Measurements from ENCODE around the gene ATOH8.

Gene ATOH8

DNA sequence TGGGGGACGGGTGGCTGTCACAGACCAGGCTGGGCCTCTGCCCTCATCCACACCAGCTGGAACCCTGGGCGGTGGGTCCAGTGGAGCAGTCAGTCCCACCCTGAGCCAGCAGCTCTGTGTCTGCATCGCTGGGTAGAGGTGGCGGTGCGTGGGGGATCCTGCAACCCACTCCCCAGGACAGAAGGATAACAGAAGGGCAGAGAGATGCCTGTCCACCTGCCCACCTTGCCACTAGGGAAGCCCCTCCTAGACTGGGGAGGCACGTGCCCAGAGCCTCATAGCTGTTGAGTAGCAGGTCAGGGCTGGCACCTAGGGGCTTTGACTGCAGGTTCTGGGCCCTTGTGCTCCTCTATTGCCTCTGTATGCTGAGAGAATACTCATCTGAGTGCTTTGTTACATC is 2.4 kb downstream of the ATOH8 start:
- no peak for TF ChIP-seq RAD21 (IDR thresholded peaks at IDR 0.05; ENCODE audit: low read depth)
- no peak for TF ChIP-seq TAF1 (IDR thresholded peaks at IDR 0.05; ENCODE audit: low read depth)
- no peak for TF ChIP-seq CEBPB (IDR thresholded peaks at IDR 0.05)
- TF ChIP-seq FOXM1 (IDR thresholded peaks at IDR 0.05; ENCODE audit: borderline replicate concordance, low read depth), result no peak
- no peak for TF ChIP-seq TCF12 (IDR thresholded peaks at IDR 0.05; ENCODE audit: low read depth)
- TF ChIP-seq EP300 (IDR thresholded peaks at IDR 0.05; ENCODE audit: borderline replicate concordance), result no peak
- TF ChIP-seq, protein P1, sequence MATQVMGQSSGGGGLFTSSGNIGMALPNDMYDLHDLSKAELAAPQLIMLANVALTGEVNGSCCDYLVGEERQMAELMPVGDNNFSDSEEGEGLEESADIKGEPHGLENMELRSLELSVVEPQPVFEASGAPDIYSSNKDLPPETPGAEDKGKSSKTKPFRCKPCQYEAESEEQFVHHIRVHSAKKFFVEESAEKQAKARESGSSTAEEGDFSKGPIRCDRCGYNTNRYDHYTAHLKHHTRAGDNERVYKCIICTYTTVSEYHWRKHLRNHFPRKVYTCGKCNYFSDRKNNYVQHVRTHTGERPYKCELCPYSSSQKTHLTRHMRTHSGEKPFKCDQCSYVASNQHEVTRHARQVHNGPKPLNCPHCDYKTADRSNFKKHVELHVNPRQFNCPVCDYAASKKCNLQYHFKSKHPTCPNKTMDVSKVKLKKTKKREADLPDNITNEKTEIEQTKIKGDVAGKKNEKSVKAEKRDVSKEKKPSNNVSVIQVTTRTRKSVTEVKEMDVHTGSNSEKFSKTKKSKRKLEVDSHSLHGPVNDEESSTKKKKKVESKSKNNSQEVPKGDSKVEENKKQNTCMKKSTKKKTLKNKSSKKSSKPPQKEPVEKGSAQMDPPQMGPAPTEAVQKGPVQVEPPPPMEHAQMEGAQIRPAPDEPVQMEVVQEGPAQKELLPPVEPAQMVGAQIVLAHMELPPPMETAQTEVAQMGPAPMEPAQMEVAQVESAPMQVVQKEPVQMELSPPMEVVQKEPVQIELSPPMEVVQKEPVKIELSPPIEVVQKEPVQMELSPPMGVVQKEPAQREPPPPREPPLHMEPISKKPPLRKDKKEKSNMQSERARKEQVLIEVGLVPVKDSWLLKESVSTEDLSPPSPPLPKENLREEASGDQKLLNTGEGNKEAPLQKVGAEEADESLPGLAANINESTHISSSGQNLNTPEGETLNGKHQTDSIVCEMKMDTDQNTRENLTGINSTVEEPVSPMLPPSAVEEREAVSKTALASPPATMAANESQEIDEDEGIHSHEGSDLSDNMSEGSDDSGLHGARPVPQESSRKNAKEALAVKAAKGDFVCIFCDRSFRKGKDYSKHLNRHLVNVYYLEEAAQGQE (IDR thresholded peaks at IDR 0.05; ENCODE audit: low read depth), result no peak
- TF ChIP-seq ZBTB7A (IDR thresholded peaks at IDR 0.05; ENCODE audit: low read depth), result no peak
- TF ChIP-seq EGR1 (IDR thresholded peaks at IDR 0.05), result no peak
- TF ChIP-seq, protein P2, sequence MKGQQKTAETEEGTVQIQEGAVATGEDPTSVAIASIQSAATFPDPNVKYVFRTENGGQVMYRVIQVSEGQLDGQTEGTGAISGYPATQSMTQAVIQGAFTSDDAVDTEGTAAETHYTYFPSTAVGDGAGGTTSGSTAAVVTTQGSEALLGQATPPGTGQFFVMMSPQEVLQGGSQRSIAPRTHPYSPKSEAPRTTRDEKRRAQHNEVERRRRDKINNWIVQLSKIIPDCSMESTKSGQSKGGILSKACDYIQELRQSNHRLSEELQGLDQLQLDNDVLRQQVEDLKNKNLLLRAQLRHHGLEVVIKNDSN (IDR thresholded peaks at IDR 0.05), result no peak
- TF ChIP-seq YY1 (IDR thresholded peaks at IDR 0.05; ENCODE audit: low read depth), result no peak
- TF ChIP-seq, protein P3, sequence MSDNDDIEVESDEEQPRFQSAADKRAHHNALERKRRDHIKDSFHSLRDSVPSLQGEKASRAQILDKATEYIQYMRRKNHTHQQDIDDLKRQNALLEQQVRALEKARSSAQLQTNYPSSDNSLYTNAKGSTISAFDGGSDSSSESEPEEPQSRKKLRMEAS (IDR thresholded peaks at IDR 0.05), result no peak
- TF ChIP-seq TEAD4 (IDR thresholded peaks at IDR 0.05), result no peak
- no peak for TF ChIP-seq CREB1 (IDR thresholded peaks at IDR 0.05; ENCODE audit: low read depth)
- TF ChIP-seq NFIC (IDR thresholded peaks at IDR 0.05), result no peak

DNA sequence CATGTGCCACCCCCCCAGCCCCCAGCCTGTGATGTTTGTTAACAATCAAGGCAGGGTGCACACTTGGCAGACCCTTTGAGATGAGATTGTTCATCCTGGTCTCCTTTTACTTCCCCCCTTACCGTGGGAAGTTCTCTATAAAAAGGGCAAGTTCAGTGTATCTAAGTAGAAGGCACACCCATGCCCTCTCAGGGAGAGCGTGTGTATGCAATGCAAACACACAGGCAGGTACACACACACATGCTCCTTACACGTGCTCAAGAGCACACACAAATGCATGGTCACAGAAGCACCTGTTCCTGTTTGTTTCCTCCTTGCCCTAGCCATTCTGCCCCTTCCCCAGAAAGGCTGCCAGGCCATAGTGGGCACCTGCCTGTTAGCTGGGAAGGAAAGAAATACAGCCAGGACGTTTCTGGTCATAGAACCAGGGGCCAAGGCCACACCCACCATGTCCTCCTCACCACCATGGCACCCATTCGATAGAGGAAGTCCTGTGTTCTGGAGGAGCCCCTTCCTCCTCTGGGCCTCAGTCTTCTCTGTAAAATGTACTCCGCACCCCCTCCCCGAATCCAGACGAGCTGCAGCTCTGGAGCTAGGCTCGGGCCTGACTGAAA is 3.1 kb downstream of the ATOH8 start:
- TF ChIP-seq NFIC (IDR thresholded peaks at IDR 0.05) (no peak), TAF1 (IDR thresholded peaks at IDR 0.05; ENCODE audit: low read depth) (no peak)
- TF ChIP-seq, protein P2 (IDR thresholded peaks at IDR 0.05), result no peak

DNA sequence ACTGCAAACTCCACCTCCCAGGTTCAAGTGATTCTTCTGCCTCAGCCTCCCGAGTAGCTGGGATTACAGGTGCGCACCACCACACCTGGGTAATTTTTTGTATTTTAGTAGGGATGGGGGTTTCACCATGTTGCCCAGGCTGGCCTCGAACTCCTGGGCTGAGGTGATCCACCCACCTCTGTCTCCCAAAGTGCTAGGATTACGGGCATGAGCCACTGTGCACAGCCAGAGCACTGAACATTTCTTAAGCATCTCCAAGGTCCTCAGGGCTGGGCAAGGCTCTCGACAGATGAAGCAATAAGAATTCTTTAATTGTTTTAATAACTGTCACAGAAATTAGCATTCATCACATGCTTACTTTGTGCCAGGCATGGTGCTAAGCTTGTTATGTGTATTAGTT is 4.1 kb downstream of the ATOH8 start:
- no peak for TF ChIP-seq TEAD4 (IDR thresholded peaks at IDR 0.05)
- TF ChIP-seq RAD21 (IDR thresholded peaks at IDR 0.05; ENCODE audit: low read depth), result no peak
- TF ChIP-seq, protein P3 (IDR thresholded peaks at IDR 0.05), result no peak
- no peak for TF ChIP-seq EP300 (IDR thresholded peaks at IDR 0.05; ENCODE audit: borderline replicate concordance)
- TF ChIP-seq FOXM1 (IDR thresholded peaks at IDR 0.05; ENCODE audit: borderline replicate concordance, low read depth), result no peak
- TF ChIP-seq, protein P1 (IDR thresholded peaks at IDR 0.05; ENCODE audit: low read depth), result no peak
- no peak for TF ChIP-seq ZBTB7A (IDR thresholded peaks at IDR 0.05; ENCODE audit: low read depth)
- TF ChIP-seq CEBPB (IDR thresholded peaks at IDR 0.05), result no peak
- no peak for TF ChIP-seq TCF12 (IDR thresholded peaks at IDR 0.05; ENCODE audit: low read depth)
- TF ChIP-seq TAF1 (IDR thresholded peaks at IDR 0.05; ENCODE audit: low read depth), result no peak
- no peak for TF ChIP-seq CREB1 (IDR thresholded peaks at IDR 0.05; ENCODE audit: low read depth)
- no peak for TF ChIP-seq EGR1 (IDR thresholded peaks at IDR 0.05)
- TF ChIP-seq YY1 (IDR thresholded peaks at IDR 0.05; ENCODE audit: low read depth), result no peak

DNA sequence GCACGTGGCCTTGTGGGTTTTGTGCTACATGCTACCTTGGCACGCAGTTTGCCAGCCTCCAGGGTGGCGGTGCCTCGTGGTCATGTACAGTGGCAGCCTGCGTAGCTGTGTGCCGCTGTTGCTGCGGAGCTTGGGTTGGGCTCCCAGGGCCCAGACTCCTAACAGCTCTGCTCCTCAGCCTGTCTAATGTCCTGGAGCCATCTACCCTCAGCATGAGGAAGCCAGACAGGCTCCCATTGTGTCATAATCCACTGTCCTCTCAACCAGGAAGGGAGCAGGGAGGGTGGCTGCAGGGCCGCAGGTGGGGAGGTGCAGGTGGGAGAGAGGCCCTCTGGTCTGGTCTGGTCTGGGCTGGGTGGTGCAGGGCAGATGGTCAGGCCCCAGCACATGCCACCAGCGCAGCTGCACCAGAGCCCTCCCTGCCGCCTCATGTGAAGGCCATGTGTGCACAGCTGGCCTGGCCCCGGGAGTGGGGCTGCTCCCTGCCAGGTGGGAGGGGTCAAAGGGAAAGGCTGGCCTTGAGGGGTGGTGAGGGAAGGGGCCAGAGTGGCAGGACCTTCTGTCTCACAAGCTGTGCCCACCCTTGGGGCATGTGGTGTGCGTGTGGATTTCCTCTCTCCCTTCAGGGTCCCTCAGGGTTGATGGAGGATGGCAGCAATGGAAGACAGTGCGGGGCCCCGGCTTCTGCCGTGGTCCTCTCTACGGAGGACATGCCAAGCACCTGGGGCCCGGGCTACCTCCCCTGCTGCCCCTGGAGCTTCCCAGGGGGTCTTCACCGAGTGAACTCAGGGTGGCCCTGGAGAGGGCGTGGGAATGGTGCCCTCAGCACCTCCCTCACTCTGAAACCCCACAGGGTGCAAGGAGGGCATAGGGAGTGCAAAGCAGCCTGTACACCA is 4.8 kb downstream of the ATOH8 start:
- TF ChIP-seq RAD21 (IDR thresholded peaks at IDR 0.05; ENCODE audit: low read depth) (no peak), CEBPB (IDR thresholded peaks at IDR 0.05) (no peak), FOXM1 (IDR thresholded peaks at IDR 0.05; ENCODE audit: borderline replicate concordance, low read depth) (no peak), YY1 (IDR thresholded peaks at IDR 0.05; ENCODE audit: low read depth) (no peak), ZBTB7A (IDR thresholded peaks at IDR 0.05; ENCODE audit: low read depth) (no peak)
- TF ChIP-seq, protein P3 (IDR thresholded peaks at IDR 0.05), result no peak

DNA sequence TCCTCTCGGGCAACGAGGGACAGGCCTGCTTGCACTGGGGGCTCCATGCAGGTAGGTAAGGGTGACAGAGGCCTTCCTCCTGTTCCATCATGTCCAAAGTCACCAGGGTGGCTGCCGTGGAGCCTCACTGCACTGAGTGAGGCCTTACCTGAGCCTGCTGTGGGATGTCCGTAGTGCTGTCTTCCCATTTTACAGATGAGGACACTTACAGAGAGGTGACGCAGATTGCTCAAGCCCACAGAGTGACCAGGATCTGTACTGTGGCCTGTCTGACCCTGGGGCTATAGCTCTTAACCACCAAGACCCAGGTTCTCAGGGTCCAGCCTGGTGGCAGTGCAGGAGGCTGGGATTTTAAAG is 5.4 kb downstream of the ATOH8 start:
- TF ChIP-seq RAD21 (IDR thresholded peaks at IDR 0.05; ENCODE audit: low read depth) (no peak), NFIC (IDR thresholded peaks at IDR 0.05) (no peak), TCF12 (IDR thresholded peaks at IDR 0.05; ENCODE audit: low read depth) (no peak), CEBPB (IDR thresholded peaks at IDR 0.05) (no peak)

All from Ishikawa (cell line).